Epithelial cell of proximal tubule (primary cell): Measurements from ENCODE around the gene ATXN7. TPM values are rescaled to one million over a fixed set of nuclear protein-coding genes. Genes with fewer than 3 reads are reported as not detected.

Experiments
- DNase-seq: peaks from one replicate; pipeline ENCODE4 v3.0.0-alpha.2; 2011; ENCODE audit warnings: low read depth
- H3K4me3 ChIP-seq: 2 replicates; pipeline ENCODE4 v1.5.1; 2011; ENCODE audit warnings: low read depth, mild to moderate bottlenecking, low read length
- total RNA-seq: library from RNA; depleted of rRNA; stranded (reverse); fragments of >200 nt; gene quantifications from 2 replicates; pipeline ENCODE4 v1.2.3, GENCODE V29; 2015
- TF ChIP-seq, protein P1 (sequence below): conservative IDR thresholded peaks from 2 replicates; pipeline ENCODE4 v1.5.1; 2012; ENCODE audit warnings: low read depth, mild to moderate bottlenecking, low read length

The ATXN7 gene
- total RNA-seq, 1 donor from 2014 or later: 16.7 TPM

DNA sequence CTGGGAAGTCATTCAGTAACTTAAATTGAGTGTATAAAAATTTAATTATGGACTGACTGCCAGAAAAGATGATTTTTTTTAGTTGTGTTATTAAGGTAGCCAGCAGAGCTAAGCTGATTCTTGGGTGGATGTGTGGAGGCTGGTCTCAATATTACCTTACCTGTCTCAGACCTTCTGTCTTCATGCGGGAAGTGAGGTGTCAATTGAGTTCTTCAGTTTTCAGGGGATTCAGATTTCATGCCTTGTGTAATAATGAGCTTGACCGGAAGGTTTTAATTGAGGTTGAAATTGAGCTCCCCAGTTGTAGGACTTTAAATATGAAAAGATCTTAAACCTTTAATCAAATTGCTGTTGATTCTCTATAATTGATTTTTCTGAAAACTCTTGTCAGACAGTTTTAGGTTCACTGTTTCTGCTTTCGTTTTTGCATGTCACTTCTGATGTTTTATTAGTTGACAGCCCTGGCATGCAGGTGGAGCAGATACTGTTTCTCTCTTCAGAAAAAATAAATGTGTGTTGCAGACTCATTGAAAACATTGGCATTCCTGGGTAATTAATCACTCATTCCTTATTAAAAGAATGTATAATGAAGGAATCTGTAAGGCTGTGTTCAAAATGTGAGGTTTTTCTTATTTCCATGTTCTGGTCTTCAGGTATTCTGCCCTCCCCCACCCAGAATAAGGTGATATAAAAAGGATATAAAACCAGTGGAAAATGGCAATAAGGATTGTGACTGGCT, 105.1 kb downstream of the ATXN7 start:
- peak overlapping the region; percentile 22 for H3K4me3 ChIP-seq
- no peak for DNase-seq
- TF ChIP-seq, protein P1, sequence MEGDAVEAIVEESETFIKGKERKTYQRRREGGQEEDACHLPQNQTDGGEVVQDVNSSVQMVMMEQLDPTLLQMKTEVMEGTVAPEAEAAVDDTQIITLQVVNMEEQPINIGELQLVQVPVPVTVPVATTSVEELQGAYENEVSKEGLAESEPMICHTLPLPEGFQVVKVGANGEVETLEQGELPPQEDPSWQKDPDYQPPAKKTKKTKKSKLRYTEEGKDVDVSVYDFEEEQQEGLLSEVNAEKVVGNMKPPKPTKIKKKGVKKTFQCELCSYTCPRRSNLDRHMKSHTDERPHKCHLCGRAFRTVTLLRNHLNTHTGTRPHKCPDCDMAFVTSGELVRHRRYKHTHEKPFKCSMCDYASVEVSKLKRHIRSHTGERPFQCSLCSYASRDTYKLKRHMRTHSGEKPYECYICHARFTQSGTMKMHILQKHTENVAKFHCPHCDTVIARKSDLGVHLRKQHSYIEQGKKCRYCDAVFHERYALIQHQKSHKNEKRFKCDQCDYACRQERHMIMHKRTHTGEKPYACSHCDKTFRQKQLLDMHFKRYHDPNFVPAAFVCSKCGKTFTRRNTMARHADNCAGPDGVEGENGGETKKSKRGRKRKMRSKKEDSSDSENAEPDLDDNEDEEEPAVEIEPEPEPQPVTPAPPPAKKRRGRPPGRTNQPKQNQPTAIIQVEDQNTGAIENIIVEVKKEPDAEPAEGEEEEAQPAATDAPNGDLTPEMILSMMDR: no peak

DNA sequence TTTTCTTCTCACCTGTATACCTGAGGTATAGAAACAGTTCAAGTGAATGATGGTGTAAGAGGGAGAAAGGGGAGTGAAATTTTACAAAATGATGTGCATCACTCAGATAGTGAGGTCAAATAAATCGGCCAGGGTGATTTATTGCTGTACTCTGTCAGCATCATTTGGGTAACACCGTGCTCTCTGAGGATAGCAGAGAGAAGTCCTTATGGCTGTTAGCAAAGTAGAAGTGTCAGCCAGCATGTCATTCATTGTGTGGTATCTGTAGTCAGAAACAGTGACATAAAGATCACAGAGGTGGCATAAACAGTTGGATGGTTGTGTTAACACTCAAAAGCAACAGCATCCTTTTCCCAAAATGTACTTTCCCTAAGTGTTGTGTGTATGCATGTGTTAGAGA, 106.2 kb downstream of the ATXN7 start:
- TF ChIP-seq, protein P1: no peak
- DNase-seq: no peak

DNA sequence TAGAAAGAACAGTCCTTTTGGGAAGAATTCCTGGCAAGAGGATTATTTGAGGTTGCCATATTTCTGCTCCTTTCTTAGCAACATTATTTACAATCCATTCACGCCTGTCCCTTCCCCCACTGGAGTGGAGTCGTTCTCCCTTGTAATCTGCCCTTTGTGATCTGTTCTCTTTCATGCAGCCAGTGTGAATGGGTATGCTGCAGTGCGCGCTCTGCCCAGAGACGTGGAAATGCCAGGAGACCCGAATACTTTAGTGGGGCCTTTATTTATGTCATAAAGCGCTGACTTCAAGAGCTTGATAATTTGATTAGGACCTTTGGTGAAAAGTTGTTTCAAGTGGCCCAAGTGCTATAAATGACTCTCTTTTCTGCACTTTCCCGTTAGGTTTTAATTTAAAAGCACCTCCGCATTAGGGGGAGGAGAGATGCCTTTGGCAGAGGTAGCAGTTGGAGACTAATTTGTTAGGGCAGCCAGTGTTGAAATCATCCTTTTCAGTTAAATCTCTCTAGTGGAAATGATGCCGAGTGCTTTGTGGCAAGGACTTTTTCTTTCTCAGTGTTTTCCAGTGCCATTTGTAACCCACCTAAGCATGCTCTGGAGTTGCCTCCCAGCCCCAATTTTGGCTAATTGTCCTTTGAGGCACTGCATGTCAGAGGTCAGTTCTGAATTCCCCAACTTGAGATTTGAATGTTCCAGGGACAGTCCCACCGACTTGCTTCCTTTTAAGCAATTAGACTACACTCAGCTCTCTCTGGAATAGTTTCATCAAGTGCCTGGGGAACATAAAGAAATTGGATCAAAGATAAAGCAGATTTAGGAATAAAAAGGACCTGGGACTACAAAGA, 107.2 kb downstream of the ATXN7 start:
- DNase-seq: no peak
- TF ChIP-seq, protein P1: no peak
- no peak overlapping the region for H3K4me3 ChIP-seq

More for the DNA sequence above, 106.2 kb downstream of the ATXN7 start:
- no peak overlapping the region for H3K4me3 ChIP-seq

DNA sequence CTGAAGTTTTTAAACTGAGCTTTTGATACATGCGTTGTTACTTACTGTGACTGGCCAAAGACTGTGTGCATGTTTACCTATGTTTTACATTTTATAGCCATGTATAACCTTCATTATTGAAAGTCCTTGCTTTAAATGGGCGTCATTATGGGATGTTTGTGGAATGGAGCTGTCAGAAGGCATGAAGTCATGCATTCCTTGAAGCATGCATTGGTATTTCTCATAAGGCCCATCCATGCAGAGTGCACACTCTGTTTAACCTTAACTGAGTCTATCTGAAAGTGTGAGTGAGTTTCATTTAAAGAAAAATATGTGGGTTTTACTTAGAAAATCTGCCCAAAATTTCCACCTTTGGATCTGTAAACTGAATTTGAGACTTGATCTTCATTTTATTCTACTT, 108.5 kb downstream of the ATXN7 start:
- DNase-seq: no peak
- TF ChIP-seq, protein P1: no peak
- no peak overlapping the region for H3K4me3 ChIP-seq

DNA sequence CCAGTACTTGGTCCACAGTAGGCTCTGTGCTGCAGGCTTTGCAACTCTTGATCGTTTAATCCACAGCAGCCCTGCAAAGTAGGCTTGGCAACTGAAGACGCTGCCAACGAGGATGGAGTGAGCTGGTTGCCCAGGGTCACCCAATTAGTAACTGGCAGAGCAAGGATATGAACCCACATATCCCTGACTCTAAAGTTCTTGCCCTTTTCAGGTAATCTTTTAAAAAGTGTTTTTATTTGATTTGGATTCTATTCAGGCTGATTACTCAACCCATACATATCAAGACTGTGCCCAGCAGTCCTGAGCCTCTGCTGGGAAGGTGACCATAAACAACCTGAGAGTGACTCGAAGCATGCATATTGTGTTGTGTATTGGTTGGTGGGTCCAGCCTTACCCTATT, 109.3 kb downstream of the ATXN7 start:
- DNase-seq: no peak
- TF ChIP-seq, protein P1: no peak
- H3K4me3 ChIP-seq: no peak overlapping the region

DNA sequence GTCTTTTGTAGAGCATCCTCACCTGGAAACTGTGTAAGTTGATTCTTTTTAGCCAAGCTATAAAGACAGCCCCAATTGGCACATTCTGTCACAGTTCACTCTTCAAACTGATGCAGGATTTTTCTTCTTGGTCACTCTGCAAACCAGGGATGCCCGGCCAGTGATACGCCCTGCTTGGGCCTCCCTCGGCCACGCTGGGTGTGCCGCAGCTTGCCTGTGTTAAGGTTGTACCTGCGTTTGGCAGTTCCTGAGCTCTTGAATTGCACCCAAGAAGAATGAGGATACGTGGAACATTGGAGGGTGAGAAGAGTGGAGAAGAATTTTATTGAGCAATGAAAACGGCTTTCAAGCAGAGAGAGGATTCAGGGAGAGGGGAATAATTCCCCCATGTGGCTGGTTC, 109.7 kb downstream of the ATXN7 start:
- H3K4me3 ChIP-seq: no peak overlapping the region
- TF ChIP-seq, protein P1: no peak
- no peak for DNase-seq

DNA sequence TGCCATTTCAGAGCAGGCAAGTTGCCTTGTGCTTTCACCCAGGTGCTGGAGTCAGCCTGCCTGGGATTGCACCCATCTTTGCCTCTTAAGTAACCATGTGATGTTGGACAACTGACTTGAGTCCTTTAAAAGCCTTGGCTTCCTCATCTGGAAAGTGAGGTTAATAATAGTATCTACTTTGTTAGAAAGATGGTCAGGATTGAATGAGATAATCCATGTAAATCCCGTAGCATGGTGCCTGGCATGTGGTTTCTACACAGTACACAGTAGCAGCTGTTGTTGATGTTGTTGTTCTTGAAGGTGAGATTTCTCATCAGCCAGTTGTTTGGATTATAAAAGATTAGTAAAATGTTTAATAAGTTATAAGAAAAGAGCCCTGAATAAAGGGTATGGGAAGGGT, 110.8 kb downstream of the ATXN7 start:
- no peak overlapping the region for H3K4me3 ChIP-seq
- DNase-seq: no peak
- TF ChIP-seq, protein P1: no peak
